Gastrocnemius medialis (tissue), 4 donors: ENCODE measurements around the gene PSMF1.

ENCODE experiments used
- POLR2A ChIP-seq, 2 donors: fragments of 450-650 bp; IDR thresholded peaks; one replicate each; pipeline ENCODE4 v1.6.1; 2017; ENCODE audit warnings: antibody characterized with exemption in 2 of 2, mild to moderate bottlenecking in 2 of 2, moderate library complexity in 2 of 2
- TF ChIP-seq, protein P1 (sequence below), 5 experiments: fragments of 450-650 bp in 3 of 5; fragments of 200-600 bp in 2 of 5; sonication (generic) in 2 of 5; IDR thresholded peaks in 4 of 5; conservative IDR thresholded peaks in 1 of 5; 1 replicate in 4 of 5; 2 replicates in 1 of 5; pipeline ENCODE4 v1.5.1; 2016 to 2019; ENCODE audit warnings: antibody characterized with exemption in 5 of 5, mild to moderate bottlenecking in 3 of 5, moderate library complexity in 3 of 5

GRCh38 chr20:1189827-1190226, 71.4 kb downstream of the PSMF1 start:
- TF ChIP-seq, protein P1, sequence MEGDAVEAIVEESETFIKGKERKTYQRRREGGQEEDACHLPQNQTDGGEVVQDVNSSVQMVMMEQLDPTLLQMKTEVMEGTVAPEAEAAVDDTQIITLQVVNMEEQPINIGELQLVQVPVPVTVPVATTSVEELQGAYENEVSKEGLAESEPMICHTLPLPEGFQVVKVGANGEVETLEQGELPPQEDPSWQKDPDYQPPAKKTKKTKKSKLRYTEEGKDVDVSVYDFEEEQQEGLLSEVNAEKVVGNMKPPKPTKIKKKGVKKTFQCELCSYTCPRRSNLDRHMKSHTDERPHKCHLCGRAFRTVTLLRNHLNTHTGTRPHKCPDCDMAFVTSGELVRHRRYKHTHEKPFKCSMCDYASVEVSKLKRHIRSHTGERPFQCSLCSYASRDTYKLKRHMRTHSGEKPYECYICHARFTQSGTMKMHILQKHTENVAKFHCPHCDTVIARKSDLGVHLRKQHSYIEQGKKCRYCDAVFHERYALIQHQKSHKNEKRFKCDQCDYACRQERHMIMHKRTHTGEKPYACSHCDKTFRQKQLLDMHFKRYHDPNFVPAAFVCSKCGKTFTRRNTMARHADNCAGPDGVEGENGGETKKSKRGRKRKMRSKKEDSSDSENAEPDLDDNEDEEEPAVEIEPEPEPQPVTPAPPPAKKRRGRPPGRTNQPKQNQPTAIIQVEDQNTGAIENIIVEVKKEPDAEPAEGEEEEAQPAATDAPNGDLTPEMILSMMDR (IDR thresholded peaks at IDR 0.05 in 4 of 5, conservative IDR thresholded peaks at IDR 0.05 in 1 of 5) = no peak
- TF ChIP-seq POLR2A (IDR thresholded peaks at IDR 0.05) = no peak
